GM18502 (cell line): ENCODE measurements around the gene ITGB6.

Experiments
- ATAC-seq: cut with Tn5 transposase; IDR thresholded peaks from one replicate; pipeline ENCODE4 v1.9.1; 2021; ENCODE audit warnings: mild to moderate bottlenecking; ENCODE audit not compliant: unreplicated experiment, poor library complexity

ITGB6 gene, protein sequence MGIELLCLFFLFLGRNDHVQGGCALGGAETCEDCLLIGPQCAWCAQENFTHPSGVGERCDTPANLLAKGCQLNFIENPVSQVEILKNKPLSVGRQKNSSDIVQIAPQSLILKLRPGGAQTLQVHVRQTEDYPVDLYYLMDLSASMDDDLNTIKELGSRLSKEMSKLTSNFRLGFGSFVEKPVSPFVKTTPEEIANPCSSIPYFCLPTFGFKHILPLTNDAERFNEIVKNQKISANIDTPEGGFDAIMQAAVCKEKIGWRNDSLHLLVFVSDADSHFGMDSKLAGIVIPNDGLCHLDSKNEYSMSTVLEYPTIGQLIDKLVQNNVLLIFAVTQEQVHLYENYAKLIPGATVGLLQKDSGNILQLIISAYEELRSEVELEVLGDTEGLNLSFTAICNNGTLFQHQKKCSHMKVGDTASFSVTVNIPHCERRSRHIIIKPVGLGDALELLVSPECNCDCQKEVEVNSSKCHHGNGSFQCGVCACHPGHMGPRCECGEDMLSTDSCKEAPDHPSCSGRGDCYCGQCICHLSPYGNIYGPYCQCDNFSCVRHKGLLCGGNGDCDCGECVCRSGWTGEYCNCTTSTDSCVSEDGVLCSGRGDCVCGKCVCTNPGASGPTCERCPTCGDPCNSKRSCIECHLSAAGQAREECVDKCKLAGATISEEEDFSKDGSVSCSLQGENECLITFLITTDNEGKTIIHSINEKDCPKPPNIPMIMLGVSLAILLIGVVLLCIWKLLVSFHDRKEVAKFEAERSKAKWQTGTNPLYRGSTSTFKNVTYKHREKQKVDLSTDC

DNA sequence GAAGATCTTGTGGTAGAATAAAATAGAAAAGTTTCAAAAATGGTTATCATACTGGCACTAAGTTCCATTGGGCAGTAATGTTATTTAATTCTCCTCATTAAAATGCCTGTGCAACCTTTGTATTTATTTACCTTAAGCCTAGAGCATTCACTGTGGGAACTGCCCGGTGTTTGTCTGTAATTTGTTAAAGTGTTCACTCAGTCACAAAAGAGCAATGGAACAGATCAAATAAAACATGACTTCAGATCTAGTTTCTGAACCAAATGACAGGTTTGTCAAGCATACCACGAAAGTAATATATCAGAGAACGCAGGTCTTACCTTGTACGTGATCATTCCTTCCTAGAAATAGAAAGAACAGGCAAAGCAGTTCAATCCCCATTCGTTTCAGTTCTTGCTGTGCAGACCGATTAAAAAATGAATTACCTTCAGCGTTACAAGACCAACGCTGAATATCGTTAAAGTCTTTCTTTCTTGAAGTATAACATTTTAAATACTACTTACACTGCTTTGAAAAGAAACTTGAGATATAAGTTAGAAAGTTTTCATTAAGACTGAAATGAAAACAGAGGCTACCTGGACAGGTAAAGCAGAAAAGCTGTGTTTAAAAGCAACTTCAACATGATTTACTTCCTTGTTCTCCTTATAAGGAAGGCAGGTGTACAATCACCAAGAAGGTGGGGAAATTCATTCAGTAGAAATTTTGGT, at the start of gene ITGB6:
Gene ITGB6, minus strand, starts transcription at position 590 of the 707 bp plus-strand sequence. Its CDS starts 209 bp downstream, at position 381.
- ATAC-seq: no peak

DNA sequence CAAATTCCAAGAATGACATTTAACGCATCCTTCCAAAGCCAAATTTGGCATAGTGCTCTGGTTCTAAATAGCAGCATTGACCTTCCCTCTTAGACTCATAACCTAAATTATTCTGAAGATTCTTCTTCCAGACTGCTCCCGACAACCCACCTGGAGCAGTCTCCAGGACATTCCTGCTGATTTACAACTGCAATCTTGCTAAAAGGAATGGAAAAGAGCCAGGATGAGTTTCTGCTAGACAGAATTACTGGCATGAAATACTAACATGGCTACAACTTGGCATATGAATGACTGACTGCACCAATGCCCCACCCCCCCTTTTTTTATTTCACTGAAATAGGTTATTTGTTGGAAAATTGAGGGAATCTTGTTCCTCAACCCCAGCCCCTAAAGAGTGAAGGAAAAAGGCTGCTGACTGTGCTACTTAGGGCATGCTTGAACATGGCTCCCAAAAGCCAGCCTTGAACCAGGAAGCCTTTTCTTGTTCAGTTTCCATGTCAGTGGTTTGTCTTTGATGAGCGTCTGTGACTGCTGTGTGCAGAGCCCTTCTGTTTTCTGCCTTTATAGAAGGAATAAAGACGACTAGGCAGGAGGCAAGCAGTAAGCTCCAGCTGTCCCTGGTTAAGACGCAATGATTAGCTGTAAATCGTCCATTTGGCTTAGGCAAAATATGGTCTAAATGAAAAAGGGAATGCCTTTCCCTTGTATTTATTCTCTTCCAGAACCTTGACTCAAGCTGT, 47.4 kb upstream of the ITGB6 start:
- ATAC-seq: no peak

DNA sequence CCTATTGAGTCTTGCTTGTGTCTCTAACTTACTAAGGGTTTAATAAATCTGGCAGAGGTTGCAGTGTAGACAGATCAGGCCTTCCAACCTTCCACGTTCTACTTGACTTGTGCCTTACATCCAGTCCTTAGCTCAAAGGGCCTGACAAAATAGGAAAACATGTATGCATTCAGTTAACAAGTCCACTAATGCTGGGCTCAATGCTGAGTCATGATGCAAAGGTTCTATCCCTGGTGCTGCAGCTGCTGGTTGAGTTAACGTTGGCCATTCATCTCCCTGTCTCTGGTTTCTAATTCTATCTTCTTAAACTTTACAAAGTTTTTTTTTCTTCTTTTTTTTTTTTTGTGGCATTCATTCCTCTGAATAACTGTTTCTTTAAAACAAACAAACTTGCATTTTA, 46.3 kb upstream of the ITGB6 start:
- no peak for ATAC-seq

DNA sequence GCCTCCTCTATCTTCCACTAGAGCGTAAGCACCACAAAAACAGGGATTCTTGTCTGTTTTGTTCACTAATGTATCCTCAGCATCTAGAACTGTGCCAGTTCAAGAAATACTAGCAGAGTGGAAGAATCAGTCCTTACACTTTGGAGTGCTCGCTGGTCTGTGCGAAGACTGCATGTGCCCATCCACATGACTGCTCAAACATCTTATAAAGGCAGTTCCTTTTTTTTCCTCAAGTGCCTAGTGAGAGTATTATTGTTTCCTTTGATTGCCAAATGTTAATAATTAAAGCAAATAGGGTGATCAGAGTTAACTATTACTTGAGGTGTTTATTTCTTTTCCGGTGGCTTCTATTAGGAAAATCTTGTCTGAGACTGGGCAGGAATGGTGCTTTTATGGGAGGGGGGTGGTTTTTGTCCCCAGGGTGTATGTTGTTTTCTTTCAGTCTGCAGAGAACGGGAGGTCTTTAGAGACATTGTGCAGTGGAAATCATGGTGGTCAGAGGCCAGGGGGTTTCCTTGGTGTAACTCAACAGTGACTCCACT, 45.6 kb upstream of the ITGB6 start:
- ATAC-seq: no peak

DNA sequence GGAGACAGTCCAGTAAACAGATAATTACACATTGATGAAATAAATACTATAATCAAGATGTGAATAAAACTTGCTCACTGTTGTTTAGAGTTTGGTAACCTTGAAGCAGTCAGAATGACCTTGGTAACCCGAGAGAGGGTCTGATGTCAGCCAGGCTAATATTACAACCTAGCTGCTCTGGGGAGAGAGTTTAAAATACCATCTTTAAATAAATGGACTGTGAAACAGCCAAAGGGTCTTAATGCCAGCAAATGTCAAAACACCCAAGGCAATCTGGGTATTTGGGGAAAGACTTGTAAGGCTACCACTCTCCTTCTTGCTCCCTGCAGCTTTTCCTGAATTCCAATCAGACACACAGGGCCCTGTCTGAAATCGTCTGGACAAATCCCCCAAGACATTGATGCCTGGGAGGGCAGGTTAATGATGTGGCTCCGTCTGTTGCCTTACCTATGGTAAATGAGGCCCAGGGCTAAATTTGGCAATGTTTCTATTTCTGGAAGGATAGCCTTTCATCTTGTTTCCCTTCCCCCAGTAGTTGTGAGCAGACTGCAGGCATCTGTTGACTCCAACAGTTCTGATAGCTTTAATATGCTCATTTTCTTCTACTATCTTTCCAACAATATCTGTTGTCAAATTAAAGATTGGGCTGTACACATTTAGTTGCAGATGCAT, 43.0 kb upstream of the ITGB6 start:
- no peak for ATAC-seq

DNA sequence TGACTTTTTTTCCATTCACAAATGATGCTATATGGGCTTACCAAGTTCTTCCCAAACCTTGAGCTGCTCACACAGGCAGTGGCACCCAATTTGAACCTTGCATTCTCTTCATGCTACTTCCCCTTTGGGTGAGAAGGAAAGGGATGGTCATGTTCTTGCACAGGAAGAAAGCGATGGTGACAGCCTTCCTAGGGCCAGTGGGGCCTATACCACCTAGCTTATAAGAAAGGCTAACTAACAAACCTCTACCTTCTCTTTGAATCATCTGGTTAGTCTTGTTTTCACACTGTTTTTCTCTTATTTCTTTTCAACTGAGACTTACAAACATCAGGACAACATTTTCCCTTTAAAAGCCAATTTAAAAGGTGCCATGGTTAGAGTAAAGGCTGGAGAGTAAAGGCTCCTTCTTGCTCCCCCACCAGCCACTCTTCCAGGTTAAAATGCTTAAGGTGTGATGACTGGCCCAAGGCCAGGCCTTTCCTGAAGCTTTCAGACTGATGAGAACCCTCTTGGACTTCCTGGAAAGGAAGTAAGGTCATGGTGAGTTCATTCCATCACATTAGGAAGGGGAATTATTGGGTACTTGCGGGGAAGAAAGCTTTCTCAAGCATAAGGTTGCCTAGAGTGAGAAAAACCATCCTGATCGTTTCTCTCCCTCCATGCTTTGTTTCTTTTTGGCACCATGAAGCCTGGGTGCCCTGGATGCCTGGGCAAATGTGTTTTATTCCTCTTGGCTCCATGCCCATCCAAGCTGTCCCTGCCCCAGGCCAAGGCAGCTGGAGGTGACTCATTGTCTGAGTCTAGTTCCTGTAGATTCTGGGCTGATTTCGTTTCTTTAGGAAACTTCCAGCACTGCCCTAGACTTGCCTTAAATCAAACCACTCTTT, 41.4 kb upstream of the ITGB6 start:
- ATAC-seq: no peak

DNA sequence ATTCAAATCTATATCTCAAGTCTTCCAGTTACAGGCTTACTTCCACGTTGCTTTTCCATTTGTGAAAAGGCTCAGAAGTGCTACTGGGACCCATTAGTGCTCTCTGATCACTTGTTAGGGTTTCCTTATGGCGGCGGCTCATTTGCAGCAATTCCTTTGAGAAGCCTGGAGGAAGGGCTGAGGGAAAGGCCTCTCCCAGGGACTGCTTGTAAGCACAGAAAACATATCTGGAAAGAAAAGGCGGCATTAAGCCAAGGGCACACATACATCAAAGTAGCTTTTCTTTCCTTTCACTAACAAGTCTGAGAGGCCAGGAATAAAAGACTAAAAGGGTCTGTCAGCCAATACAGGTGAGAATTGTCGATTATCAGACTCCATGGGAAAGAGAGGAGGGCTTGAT, 39.4 kb upstream of the ITGB6 start:
- no peak for ATAC-seq

DNA sequence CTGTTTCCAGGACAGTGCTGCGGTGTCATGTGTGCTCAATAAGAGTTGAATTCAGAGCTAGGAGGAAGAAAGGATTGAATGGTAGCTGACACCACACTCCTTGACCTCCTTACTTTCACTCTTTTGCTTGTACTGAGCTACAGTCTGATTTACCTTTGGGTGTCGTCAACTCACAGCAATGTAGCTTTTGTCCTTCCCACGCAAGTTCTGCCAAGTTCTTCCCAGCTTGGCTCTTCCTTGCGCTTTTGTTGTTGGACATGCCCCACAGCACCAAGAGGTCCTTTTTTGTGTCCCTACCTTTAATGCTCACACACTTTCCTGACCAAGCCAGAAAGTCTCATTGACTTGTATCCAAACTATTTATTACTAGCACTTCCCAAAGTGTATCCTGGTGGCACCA, 38.3 kb upstream of the ITGB6 start:
- ATAC-seq: no peak

DNA sequence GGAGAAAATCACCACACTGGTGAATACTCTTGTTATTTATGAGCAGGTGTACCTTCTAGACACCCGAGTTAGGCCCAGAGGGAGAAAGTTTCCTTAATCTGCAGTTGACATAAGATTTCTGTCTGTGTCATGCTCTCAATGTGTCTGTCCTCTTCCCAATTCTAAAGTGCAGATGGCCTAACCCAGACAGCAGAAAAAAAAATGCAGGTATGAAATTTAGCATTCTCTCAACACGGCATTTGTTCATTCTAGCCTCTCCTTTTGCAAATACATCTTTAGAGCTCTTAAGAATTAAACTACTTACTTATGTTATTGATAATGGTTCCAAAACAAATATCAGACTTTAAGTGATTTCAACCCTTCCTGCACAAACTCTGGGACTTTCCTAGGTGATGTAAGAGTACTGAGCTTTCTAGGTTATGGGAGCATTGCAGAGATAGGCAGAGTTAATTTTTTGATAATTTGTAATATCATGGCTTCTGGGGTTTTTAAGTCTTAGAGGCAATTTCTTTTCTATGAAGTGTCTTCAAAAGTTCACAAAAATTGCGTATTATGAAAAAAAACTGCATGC, 32.9 kb upstream of the ITGB6 start:
- ATAC-seq: no peak

DNA sequence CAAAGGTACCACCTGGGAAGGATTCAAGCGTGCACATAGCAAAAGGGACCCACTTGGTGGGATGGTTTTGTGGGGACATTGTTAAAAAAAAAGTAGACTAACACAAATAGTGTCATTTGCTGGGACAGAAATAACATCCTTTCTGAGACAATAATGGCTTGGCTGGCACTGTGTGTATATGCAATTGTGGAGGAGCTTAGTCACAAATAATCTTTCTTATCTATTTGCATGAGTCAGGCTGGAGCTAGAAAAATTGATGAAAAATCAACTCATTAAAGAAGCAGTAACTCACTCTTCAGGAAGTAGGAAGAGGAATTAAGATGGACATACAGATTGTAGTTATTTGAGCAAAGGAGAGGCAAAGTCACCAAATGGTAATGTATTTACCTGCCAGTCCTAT, 29.5 kb upstream of the ITGB6 start:
- ATAC-seq: no peak

DNA sequence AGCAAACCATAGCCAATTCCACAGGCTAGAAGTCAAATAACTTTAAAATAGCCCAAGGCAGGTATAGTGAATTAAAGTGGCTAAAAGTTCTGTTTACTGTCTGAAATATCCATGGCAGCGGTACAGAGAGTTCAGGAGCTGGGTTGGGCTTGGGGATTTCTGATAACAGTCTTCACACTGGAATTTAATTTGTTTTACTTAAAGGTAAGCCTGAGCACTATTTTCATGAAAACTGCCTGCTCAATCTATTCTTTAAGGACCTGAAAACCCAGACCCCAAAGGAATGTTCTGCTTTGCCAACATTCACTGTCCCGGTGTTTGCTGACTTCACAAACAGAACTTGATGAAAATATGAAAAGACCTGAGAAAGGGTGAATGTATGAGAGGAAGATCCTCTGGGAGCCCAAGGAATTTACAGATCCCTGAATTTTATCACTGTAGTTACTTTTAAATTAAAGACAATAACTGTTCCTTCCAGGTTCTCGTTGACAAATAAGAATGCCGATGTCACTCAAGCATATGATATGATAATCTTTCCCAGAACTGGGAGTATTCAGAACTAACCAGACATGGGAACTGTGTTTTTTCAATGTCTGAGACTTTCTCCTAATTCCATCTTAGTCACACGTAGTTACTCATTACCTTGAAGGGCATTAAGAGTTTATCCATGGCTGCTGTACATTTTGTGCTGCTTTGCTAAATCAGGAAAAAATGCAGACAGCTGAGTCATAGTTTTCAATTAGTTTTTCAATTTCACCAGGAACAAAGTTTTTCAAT, 28.3 kb upstream of the ITGB6 start:
- no peak for ATAC-seq

DNA sequence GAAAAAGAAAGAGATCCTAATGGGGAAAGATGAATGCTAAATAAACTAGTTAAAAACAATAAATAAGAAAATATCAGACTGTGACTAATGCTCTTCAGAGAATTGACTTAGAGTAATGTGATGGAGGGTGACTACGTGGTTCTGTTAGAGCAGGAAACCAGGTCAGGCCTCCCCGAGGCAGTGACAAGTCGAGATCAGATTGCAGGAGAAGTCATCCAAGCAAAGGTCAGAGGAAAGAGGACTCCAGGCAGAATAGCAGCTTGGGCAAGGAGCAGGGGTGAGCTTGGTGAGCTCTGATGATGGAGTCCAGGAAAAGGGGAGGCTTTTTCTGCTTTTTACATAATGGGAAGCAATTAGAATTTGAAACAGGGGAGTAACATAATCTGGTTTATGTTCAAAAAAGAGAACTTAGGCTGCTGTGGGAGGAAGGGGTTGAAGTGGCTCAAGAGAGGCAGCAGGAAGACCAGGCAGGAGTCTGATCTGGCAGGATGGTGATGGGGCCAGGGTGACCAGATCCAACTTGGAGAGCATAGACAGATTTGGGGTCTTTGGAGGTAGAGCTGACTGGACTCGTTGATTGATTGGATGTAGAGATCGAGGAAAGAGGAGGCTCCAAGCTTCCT, 27.3 kb upstream of the ITGB6 start:
- no peak for ATAC-seq

DNA sequence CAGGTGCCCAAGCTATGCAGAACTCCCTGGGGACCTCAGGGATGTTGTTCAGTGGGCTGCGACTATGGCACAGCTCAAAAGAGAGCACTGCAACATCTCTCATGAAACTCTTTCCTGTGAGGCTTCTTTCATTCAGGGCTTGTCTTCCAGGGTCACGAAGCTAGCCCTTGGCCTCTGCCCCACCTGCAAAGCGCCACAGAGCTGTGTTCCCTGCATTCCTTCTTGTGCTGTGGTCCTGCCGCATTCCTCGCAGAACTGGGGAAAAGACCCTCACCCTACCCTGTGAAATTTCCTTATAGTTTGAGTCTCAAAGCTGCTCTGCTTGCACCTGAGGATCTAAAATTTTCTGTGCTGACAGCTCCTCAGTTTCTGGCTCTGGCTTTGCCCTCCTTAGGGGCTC, 26.3 kb upstream of the ITGB6 start:
- no peak for ATAC-seq

DNA sequence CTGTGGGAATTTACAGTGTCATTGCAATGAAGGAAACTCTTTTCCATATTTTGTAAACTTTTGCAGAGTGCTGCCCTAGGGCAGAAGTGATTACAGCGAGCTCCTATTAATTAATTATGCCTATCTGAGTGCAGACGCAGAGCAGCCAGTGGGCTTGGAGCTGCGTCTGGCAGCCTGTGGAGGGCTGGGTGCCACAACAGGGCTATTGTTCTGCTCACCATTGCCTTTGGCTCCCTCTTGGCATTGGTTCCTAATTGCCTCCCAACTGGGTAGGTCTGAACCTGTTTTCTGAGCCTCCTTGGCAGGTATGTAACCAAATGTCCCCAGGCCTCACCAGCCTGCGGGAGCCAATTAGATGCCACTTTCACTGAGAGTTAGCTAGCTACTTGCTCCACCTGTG, 25.6 kb upstream of the ITGB6 start:
- ATAC-seq: no peak

DNA sequence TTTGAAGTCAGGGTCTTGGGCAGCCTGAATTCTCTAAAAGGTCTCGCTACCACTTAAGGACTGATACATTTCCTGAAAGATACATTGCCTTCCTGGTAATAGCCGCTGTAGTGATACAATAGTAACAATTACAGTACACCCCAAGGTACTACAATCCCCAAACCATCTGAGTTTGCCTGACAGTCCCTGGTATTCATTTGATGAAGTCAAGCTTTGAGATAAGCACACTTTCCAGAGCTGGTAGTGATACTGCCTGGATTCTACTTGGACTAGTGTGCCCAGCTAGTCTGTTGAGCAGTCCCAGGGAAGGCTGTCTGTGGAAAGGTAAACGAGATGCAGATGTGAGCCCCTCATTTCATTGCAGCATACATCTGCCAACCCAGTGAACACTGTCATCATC, 24.4 kb upstream of the ITGB6 start:
- peak; percentile 33 for ATAC-seq

DNA sequence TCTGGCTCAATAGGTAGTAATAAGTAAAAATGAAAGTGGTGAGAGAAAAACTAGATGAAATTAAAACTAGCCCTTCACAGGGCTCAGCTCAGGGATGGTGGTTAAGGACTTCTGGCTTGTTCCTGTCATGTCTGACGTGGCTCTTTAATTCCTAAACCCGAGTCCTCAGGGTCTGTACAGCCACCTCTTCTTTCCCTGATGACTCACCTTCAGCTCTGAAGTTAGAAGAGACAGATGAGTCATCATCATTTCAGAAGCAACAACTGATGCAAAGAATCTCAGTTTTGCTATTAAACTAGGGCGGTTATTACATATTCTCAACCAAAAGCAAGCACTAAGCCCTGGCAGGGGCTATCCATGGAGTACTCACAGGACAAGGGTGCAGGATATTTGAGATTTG, 24.0 kb upstream of the ITGB6 start:
- peak; percentile 95 for ATAC-seq

DNA sequence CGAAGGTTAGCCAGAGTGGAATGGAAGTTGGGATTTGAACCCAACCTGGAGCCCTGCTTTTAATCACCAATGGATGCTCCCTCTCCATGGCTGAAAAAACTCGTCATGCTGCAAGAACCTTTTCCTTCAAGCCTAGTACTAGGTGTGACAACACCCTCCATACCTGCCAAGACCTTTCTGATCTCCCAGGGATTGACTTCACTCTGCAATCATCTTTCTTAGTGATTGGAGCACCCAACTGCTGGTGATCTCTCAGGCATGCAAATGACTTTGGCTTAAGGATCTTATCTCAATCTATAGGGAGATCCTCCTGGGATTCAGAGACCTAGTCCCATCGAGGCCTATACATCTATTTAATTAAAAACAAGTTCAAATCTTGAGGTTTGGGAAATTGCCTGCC, 23.5 kb upstream of the ITGB6 start:
- ATAC-seq: no peak
